NT2/D1 (cell line): ENCODE results near the gene IFT25.

ENCODE experiments used
- SUZ12 ChIP-seq: IDR thresholded peaks from 2 replicates; pipeline ENCODE4 v1.6.1; 2011; ENCODE audit not compliant: insufficient read length, insufficient read depth; ENCODE audit errors: extremely low read depth
- YY1 ChIP-seq: IDR thresholded peaks from 2 replicates; pipeline ENCODE4 v1.6.1; 2011; ENCODE audit not compliant: insufficient read length, insufficient read depth
- ZNF274 ChIP-seq: IDR thresholded peaks from 2 replicates; pipeline ENCODE4 v1.6.1; 2011; ENCODE audit warnings: mild to moderate bottlenecking, low read depth, low read length

- TF ChIP-seq YY1 = no peak
- no peak for TF ChIP-seq SUZ12
- TF ChIP-seq ZNF274 = no peak
Observed at GRCh38 chr1:53966794-53967193, 21.3 kb upstream of the IFT25 start.
